Astrocyte (in vitro differentiated cells and primary cell): ENCODE data around the gene NELFB.
"Not testable (repeated sequence)": the region's sequence is repeated elsewhere in the genome, so short reads cannot be mapped to it uniquely, and the experiment has no call there.

Source experiments
- EZH2 ChIP-seq: IDR thresholded peaks from 2 replicates; pipeline ENCODE4 v1.6.1; 2012; ENCODE audit warnings: mild to moderate bottlenecking, low read length, inconsistent platforms; ENCODE audit not compliant: insufficient read depth
- TF ChIP-seq, protein P1 (sequence below): IDR thresholded peaks from 2 replicates; pipeline ENCODE4 v1.5.1; 2011; ENCODE audit warnings: low read depth, mild to moderate bottlenecking, inconsistent platforms, low read length, moderate library complexity; ENCODE audit not compliant: insufficient read depth

GRCh38 chr9:137243266-137243625, 11.9 kb upstream of the NELFB start:
- TF ChIP-seq EZH2, result not testable (repeated sequence)
- TF ChIP-seq, protein P1, sequence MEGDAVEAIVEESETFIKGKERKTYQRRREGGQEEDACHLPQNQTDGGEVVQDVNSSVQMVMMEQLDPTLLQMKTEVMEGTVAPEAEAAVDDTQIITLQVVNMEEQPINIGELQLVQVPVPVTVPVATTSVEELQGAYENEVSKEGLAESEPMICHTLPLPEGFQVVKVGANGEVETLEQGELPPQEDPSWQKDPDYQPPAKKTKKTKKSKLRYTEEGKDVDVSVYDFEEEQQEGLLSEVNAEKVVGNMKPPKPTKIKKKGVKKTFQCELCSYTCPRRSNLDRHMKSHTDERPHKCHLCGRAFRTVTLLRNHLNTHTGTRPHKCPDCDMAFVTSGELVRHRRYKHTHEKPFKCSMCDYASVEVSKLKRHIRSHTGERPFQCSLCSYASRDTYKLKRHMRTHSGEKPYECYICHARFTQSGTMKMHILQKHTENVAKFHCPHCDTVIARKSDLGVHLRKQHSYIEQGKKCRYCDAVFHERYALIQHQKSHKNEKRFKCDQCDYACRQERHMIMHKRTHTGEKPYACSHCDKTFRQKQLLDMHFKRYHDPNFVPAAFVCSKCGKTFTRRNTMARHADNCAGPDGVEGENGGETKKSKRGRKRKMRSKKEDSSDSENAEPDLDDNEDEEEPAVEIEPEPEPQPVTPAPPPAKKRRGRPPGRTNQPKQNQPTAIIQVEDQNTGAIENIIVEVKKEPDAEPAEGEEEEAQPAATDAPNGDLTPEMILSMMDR, result not testable (repeated sequence)
